D721Med (cell line): Measurements from ENCODE around the gene FAF2.

Experiments used
- DNase-seq: peaks from one replicate; pipeline ENCODE4 v3.0.0; 2011; ENCODE audit warnings: low spot score; ENCODE audit not compliant: insufficient read length
- FAIRE-seq: peaks from 2 replicates; lab custom pipeline; 2011; peaks lifted over from hg19 to GRCh38; lab: Jason Lieb, UNC
- CTCF ChIP-seq: IDR thresholded peaks from 2 replicates; pipeline ENCODE4 v1.5.1; 2012; ENCODE audit warnings: mild to moderate bottlenecking, control low read depth; ENCODE audit not compliant: insufficient read depth; ENCODE audit errors: missing control alignments

FAF2 gene

GRCh38 chr5:176535101-176535663 lies 87.0 kb downstream of the FAF2 start:
- no peak for TF ChIP-seq CTCF
- FAIRE-seq: no peak
- no peak for DNase-seq

- FAIRE-seq (no peak), DNase-seq (no peak)
- no peak for TF ChIP-seq CTCF
These were observed 87.5 kb downstream of the FAF2 start for GRCh38 chr5:176535664-176536131.

GRCh38 chr5:176536132-176536901 lies 88.1 kb downstream of the FAF2 start:
- no peak for TF ChIP-seq CTCF
- DNase-seq (no peak), FAIRE-seq (no peak)

- DNase-seq: peak; percentile 89
- no peak for FAIRE-seq
- no peak for TF ChIP-seq CTCF
These were observed 88.8 kb downstream of the FAF2 start, which contains the start of gene RNF44 for GRCh38 chr5:176536902-176537553. TSS of gene RNF44 (minus strand) at chr5:176537402. CDS start at chr5:176532472, 4,930 bp downstream.

GRCh38 chr5:176537554-176538229 lies 89.5 kb downstream of the FAF2 start:
- FAIRE-seq (no peak), DNase-seq (peak; percentile 64)
- no peak for TF ChIP-seq CTCF

GRCh38 chr5:176538230-176538988 lies 90.2 kb downstream of the FAF2 start:
- DNase-seq (no peak), FAIRE-seq (no peak)
- no peak for TF ChIP-seq CTCF
